Activated CD4-positive, alpha-beta T cell treated with anti-CD3 and anti-CD28 coated beads, Interleukin-2, amount 50 U/mL, for 24 hours (primary cell): Measurements from ENCODE around the gene ZNF408.
"Not testable (repeated sequence)": the region's sequence is repeated elsewhere in the genome, so short reads cannot be mapped to it uniquely, and the experiment has no call there.

ENCODE experiments used
- DNase-seq, 2 donors: peaks; one replicate each; pipeline ENCODE4 v3.0.0-alpha.2; 2020; ENCODE audit warnings: low read depth in 1 of 2, low spot score in 1 of 2

Gene ZNF408

DNA sequence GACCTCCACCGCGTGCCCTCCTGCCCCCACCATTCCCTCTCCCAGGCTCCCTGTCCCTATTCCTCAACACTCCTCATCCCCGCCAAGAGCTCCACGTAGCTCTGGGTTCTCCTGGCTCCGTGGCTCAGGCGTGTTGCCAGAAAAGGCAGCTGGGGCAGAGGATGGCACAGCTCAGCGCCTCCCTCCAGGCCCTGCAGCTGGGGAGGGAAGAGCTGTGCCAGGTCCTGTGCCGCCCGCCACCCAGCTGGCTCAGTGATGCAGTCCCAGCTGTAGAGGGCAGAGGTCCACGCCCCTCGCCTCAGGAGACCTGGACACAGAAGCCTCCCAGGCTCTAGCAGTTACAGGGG, 4.6 kb upstream of the ZNF408 start:
- no peak for DNase-seq

DNA sequence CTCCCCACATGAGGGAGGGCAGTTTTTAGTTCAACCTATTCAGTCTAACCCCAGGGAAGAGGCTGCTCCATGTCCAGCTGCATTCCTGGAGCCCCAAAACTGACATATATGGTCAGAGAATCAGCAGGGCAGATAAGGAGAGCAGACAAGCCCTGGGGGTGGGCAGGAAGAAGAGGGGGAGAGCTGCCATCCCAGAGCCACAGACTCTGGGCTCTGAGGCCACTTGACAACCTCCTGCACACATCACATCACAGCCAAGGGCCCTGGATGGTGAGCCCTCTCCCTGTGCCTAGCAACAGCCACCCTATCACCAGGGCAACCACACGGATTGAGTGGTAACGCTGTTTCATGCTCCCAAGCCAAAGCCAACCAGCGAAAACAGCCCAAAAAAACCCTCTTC, 3.5 kb upstream of the ZNF408 start:
- no peak for DNase-seq

GRCh38 chr11:46697723-46698122, 3.1 kb upstream of the ZNF408 start:
- no peak for DNase-seq

- no peak for DNase-seq
Observed at GRCh38 chr11:46698597-46698996, 2.2 kb upstream of the ZNF408 start.

DNA sequence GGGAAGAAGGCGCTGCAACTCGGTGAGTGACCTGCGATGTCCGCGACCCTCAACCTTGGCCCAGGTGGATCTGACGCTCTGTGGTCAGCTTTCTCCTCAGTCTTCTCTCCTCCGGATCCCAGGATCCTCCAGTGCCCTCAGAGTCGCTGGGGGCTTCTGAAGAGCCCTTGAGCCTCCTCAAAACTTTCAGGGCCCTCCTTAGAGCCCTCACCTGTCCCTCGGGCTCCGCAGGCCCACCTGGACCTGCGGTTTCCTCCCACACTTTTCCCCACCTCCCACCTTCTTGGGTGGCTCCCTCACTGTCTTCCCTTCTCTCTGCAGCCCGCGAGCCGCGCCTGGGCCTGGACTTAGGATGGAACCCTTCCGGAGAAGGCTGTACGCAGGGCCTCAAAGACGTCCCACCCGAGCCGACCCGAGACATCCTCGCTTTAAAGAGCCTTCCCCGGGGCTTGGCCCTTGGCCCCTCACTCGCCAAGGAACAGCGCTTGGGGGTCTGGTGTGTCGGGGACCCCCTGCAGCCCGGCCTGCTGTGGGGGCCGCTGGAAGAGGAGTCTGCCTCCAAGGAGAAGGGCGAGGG, 335 bp downstream of the ZNF408 start:
- DNase-seq = no peak

GRCh38 chr11:46705070-46705688, 4.3 kb downstream of the ZNF408 start:
- no peak for DNase-seq

GRCh38 chr11:46706886-46707285, 6.1 kb downstream of the ZNF408 start:
- DNase-seq = no peak

GRCh38 chr11:46709351-46709750, 8.5 kb downstream of the ZNF408 start:
- not testable (repeated sequence) for DNase-seq

GRCh38 chr11:46710821-46711269, 10.0 kb downstream of the ZNF408 start:
- no peak for DNase-seq

DNA sequence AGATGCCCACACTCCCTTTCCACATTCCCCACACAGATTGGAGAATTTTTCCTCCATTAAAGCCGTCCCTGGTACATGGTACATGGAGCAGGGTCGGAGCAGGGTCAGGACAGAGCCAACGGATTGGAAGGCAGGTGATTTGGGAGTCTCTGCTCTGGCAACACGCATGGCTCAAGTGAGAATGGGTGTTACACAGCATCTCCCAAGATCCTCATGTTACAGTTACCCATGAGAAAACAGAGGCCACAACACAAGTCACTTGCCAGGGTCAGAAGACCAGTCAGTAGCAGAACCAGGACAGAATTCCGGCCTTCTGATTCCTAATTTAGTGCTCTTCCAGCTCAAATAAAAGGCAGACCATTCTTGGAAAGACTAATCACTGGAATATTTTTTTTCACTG, 10.5 kb downstream of the ZNF408 start:
- DNase-seq = no peak

DNA sequence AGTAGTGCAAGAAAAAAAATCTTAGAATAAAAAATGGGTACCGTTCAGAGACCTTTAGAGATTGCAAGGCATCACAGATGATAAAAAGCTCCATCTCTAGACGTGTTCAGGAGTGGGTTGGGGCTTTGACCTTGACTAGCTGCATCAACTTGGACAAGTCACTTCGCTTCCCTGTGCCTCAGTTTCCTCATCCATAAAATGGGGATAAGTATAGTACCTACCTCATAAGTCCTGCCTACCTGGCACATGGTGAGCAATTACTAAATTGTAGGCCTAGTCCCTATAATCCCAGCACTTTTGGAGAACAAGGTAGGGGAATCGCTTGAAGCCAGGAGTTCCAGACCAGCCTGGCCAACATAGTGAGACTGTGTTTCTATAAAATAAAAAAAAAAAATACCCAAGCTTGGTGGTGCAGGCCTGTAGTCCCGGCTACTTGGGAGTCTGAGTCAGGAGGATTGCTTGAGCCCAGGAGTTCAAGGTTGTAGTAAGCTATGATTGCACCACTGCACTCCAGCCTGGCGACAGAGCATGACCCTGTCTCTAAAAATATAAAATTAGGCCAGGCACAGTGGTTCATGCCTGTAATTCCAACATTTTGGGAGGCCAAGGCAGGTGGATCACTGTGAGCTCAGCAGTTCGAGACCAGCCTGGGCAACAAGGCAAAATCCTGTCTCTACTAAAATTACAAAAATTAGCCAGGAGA, 12.2 kb downstream of the ZNF408 start:
- no peak for DNase-seq

DNA sequence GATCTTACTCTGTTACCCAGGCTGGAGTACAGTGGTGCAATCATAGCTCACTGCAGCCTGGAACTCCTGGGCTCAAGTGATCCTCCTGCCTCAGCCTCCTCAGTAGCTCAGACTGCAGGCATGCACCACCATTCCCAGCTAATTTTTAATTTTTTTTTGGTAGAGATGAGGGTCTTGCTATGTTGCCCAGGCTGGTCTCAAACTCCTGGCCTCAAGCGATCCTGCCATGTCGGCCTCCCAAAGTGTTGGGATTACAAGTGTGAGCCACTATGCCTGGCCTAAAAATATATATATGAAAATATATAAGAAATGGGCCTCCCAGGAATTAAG, 17.0 kb downstream of the ZNF408 start:
- DNase-seq = not testable (repeated sequence)

GRCh38 chr11:46718155-46719019, 17.6 kb downstream of the ZNF408 start:
- no peak for DNase-seq

GRCh38 chr11:46719048-46719542, 18.3 kb downstream of the ZNF408 start, which contains the start of gene F2:
TSS of gene F2 (plus strand) at chr11:46719213. CDS start at chr11:46719236, 23 bp downstream.
- DNase-seq = no peak

DNA sequence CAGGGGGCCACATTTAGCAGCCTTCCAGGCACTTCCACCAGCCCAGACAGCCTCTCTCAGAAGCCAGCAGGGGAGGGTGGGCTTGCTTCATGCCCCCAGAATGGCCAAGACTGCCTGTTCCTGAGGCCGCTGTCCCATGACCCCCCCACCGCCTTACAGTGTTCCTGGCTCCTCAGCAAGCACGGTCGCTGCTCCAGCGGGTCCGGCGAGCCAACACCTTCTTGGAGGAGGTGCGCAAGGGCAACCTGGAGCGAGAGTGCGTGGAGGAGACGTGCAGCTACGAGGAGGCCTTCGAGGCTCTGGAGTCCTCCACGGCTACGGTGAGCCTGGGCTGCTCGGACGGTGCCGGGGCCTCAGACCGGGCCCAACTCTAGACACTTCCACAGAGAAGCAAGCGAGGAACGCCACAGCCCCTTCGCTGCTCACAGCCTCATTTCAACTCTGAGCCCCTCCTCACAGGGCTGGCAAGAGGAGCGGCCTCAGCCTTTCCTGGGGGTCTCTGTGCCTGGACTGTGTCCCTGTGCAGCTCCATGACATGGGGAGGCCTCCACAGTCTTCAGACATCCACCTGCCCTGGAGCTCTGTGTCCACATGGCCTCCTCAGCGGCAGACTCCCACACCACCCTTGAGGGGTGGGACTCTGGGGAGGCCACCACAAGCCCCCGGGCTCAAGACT, 18.9 kb downstream of the ZNF408 start:
- no peak for DNase-seq

DNA sequence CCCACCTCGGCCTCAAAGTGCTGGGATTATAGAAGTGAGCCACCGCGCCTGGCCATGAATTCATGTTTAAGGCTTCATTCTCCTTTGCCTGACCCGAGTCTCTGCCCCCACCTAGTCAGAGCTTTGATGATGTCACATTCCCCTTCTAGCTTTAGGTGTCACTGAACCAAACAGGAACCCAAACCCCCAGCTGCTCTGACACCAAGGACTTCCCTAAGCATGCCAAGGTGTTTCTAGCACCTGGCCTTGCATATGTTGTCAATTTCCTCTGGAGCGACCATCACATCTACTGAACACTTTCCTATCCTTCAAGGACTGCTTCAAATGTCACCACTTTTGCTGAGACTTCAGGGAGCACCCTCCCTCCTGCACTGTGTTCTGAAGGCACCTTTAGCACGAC, 20.5 kb downstream of the ZNF408 start:
- DNase-seq = no peak

DNA sequence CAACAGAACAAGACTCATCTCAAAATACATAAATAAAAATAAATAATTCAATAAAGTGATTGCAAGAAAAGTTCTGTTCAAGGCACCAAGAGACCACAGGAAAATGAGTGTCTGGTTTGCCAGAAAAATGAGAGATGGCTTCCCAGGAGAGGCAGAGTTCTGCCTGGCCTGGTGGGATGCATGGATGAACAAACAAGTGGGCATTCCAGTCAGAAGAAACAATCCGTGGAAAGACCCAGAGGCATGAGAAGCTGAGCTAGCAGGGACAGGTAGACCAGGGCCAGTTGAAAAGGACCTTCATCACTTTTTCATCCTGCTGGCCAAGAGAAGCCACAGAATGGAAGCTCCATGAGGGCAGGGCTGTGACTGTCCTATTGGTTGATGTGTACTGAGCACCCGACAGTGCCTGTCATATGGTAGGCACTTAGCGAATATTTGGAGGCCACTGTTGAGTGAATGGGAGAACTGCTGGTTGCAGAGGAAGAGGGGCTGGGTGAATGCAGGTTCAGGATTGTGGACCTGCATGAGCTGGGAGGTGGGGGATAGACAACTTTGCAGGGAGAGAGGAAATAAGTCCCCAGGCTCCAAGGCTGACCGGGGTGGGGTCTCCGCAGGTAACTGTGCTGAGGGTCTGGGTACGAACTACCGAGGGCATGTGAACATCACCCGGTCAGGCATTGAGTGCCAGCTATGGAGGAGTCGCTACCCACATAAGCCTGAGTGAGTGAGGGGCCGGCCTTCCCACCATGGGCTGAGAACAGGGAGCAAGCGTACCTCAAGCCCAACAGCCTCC, 21.9 kb downstream of the ZNF408 start:
- no peak for DNase-seq

DNA sequence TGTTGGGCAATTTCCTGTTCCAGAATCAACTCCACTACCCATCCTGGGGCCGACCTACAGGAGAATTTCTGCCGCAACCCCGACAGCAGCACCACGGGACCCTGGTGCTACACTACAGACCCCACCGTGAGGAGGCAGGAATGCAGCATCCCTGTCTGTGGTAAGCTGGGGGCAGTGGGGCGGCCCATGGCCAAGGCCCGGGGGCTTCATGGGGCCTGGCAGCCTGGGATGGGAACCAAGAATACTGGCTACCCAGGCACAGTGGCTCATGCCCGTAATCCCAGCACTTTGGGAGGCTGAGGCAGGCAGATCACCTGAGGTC, 22.5 kb downstream of the ZNF408 start:
- no peak for DNase-seq

GRCh38 chr11:46724088-46724487, 23.3 kb downstream of the ZNF408 start:
- no peak for DNase-seq
